ENCODE measurements around the gene PRKCSH.

DNA sequence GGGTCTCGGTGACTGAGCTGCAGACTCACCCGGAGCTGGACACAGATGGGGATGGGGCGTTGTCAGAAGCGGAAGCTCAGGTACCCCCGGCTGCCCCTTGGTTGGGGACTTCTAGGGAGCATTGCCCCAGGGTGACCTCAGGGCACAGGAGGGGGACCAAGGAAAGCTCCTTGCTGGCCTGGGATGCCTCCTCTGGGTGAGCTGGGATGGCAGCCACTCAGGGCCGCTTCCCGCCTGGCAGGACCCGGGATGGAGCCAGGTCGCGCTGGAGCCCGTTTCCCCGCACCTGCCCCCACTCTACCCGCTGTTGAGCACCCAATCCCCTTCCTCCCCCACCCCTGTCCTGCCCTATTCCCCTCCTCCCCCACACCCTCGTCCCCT lies 10.8 kb downstream of the PRKCSH start:
- TF ChIP-seq SETDB1 (IDR thresholded peaks at IDR 0.05; ENCODE audit: insufficient read length, low read length): no peak
- TF ChIP-seq ZNF558 (tag by site-specific recombination; IDR thresholded peaks at IDR 0.05): no peak
- no peak for TF ChIP-seq CTCF (tag by site-specific recombination; IDR thresholded peaks at IDR 0.05)
- TF ChIP-seq ZBTB7A (tag by site-specific recombination; IDR thresholded peaks at IDR 0.05; ENCODE audit: low read depth): no peak
- TF ChIP-seq, protein P1, sequence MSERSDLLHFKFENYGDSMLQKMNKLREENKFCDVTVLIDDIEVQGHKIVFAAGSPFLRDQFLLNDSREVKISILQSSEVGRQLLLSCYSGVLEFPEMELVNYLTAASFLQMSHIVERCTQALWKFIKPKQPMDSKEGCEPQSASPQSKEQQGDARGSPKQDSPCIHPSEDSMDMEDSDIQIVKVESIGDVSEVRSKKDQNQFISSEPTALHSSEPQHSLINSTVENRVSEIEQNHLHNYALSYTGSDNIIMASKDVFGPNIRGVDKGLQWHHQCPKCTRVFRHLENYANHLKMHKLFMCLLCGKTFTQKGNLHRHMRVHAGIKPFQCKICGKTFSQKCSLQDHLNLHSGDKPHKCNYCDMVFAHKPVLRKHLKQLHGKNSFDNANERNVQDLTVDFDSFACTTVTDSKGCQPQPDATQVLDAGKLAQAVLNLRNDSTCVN (tag by site-specific recombination; optimal IDR thresholded peaks at IDR 0.05): no peak
- TF ChIP-seq ZNF426 (tag by site-specific recombination; IDR thresholded peaks at IDR 0.05): no peak
- TF ChIP-seq REST (tag by site-specific recombination; IDR thresholded peaks at IDR 0.05): no peak
- no peak for TF ChIP-seq ZNF133 (tag by site-specific recombination; IDR thresholded peaks at IDR 0.05)
